ENCODE results near the gene MEX3A.
"Not testable (repeated sequence)": the region's sequence is repeated elsewhere in the genome, so short reads cannot be mapped to it uniquely, and the experiment has no call there.

DNA sequence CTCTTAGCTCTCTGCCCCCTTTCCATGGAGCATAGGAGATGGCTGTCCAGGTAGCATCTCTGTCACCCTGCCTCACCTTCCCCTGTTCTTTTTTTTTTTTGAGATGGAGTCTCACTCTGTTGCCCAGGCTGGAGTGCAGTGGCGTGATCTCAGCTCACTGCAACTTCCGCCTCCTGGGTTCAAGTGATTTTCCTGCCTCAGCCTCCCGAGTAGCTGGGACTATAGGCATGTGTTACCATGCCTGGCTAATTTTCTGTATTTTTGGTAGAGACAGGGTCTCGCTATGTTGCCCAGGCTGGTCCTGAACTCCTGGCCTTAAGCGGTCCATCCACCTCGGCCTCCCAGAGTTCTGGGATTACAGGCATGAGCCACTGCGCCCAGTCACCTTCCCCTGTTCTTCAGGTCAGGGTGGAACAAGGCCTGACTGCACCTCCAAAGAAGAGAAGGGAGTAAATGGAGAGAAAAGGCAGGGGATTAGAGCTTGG, 10.9 kb downstream of the MEX3A start:
- TF ChIP-seq, protein P1, sequence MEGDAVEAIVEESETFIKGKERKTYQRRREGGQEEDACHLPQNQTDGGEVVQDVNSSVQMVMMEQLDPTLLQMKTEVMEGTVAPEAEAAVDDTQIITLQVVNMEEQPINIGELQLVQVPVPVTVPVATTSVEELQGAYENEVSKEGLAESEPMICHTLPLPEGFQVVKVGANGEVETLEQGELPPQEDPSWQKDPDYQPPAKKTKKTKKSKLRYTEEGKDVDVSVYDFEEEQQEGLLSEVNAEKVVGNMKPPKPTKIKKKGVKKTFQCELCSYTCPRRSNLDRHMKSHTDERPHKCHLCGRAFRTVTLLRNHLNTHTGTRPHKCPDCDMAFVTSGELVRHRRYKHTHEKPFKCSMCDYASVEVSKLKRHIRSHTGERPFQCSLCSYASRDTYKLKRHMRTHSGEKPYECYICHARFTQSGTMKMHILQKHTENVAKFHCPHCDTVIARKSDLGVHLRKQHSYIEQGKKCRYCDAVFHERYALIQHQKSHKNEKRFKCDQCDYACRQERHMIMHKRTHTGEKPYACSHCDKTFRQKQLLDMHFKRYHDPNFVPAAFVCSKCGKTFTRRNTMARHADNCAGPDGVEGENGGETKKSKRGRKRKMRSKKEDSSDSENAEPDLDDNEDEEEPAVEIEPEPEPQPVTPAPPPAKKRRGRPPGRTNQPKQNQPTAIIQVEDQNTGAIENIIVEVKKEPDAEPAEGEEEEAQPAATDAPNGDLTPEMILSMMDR (IDR thresholded peaks at IDR 0.05; ENCODE audit: insufficient read depth, low read depth, low read length), result not testable (repeated sequence)
- TF ChIP-seq EZH2 (IDR thresholded peaks at IDR 0.05; ENCODE audit: insufficient read depth, low read length), result not testable (repeated sequence)

Measured in astrocyte (in vitro differentiated cells and primary cell).